M059J (cell line): ENCODE data around the gene SYNCRIP. TPM values are rescaled to one million over a fixed set of nuclear protein-coding genes. Genes with fewer than 3 reads are reported as not detected.
"Not testable (repeated sequence)": the region's sequence is repeated elsewhere in the genome, so short reads cannot be mapped to it uniquely, and the experiment has no call there.

ENCODE experiments used
- DNase-seq: peaks from one replicate; pipeline ENCODE4 v3.0.0-alpha.2; 2012; ENCODE audit warnings: low read depth
- total RNA-seq: library from RNA; depleted of rRNA; stranded (reverse); fragments of >200 nt; shearing (Covaris generic); gene quantifications from 2 replicates; pipeline ENCODE4 v1.2.3, GENCODE V29; 2014

The SYNCRIP gene
- total RNA-seq, 1 experiment from 2014 or later: 107 TPM

DNA sequence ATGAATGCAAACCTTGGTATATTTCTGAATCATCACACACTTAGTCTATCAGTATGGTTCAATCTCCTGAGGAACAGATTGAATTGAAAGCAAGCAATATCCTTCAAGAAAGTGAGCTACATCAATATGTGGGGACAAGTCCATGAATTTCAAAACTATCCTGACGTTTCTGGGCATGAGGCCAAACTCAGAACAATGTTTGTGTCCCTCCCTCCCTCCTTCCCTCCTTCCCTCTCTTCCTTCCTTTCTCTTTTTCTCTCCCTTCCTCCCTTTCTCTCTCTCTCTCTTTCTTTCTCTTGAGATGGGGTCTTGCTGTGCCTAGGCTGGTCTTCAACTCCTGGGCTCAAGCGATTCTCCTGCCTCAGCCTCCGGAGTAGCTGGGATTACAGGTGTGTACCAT is 27.9 kb upstream of the SYNCRIP start:
- peak; percentile 76 for DNase-seq

DNA sequence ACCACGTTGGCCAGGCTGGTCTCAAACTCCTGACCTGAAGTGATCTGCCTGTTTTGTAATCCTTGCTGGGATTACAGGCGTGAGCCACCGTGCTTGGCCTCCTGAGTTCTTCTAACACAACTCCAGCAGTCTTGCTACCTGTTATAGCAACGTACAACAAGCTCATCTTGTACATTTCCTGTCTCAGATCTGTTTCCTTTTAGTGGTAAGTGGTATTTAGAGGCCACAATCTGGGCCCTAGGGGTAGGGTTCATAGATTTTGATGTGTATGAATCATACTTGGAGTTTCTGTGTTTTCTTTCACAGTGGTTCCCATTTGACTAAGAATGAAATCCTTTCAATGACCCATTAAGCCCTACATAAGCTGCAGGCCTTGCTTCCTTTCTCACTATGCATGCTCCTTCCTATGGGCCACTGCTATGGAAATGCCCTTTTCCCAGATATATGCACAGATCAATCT is 27.1 kb upstream of the SYNCRIP start:
- peak; percentile 88 for DNase-seq

DNA sequence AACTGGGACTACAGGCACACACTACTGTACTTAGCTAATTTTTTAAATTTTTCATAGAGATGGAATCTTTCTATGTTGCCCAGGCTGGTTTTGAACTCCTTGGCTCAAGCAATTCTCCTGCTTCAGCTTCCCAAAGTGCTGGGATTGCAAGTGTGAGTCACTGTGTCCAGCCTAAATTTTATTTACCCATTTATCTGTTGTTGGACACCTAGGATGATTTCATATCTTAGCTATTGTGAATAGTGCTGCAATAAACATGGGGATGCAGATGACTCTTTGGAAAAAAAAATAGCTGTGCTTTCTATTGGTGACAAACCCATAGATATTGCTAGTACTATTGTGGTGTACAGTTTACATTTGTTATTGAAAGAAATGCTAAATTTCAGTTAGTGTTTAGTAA is 19.6 kb upstream of the SYNCRIP start:
- peak; percentile 55 for DNase-seq

DNA sequence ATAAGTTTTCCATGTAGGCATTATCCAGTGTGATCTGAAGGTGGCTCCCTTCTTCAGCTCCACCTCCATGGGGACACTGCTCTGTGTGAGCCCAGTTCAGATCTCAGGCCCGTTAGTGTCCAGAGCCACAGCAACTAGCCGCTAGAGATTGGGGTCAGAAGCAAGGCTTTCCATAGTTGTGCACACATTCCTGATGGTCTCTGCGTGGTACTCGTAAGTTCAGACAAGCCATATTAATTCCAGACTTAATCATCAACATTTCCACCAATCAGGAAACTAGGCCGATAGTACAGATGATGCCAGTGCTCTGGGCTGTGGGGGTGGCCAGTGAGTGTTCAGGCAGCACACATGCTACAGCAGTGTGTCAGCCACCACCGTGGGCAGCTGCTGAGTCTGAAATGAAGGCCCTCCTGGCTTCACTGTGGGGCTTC is 17.5 kb upstream of the SYNCRIP start:
- peak; percentile 97 for DNase-seq

DNA sequence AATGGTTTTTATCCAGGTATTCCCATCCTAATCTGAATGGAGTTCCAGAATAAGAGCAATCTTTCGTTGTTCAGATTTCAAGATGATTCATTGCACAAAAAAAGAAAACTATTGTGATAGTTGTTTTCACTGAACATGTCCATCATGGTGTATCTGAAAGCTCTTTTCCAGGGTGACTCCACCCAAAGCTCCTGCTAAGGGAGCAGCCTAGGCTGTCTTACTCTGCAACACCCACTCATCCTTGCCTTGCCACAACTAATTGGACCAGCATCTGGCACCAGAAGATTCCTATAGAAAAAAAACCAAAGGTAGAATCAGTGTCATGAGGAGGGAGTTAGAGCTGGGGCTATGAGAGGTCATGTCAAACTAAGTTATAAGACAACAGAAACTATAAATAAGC is 7.9 kb upstream of the SYNCRIP start:
- DNase-seq: no peak

DNA sequence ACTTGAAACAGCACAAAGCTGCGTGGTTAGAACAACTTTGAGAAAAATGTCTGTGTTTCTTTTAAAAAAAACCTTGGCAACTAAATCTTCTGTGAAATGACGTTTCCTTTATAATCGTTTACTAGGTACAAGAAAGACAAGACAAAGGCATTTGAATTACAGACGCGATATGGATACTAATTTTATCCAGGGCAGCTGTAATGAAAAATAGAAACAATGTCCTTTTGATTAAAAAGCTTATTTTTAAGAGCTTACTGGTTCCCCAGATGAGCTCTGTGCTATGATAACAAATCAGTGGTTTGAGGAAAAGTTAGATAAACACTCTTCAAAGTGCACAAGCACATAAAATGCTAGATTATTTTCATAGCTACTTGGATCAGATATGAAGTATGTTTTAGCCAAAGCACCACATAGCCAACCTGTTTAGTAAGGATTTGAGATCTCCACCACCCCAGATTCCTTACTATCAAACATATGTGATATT is 1.6 kb upstream of the SYNCRIP start:
- DNase-seq: no peak

DNA sequence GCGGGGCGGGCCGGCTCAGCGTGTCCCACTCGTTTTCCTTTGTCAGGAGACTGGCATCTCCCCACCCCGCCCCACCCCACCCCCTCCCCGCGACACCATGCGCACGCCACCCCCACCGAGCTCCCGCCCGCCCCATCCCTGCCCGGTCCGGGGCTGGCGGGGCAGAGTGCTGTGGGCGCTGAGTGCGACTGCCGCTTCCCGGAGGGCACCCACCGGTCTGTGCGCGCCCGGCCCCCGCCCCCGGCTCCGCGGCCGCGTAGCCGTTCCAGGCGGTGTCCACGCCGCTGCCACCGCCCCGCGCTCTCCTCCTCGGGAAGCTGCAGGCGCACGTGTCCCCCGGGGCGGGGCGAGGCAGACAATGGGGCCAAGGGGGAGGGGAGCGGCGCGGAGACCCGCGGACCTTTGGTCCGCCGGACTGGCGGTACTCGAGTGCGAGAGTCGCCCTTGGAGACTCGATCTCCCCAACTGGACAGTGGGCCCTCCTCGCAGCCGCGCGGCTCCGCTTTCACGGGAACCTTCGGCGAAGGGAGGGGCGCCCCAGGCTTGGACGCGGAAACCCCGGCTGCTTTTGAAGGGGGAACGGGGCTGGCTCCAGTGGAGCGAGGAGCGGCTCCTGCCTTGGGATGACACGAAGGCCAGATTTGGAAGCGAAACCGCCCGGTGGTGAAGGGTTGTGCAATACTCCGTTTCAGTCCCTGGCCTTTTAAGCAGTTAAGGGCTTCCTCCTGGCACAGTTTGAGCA is 1.0 kb upstream of the SYNCRIP start:
- DNase-seq: peak; percentile 94

DNA sequence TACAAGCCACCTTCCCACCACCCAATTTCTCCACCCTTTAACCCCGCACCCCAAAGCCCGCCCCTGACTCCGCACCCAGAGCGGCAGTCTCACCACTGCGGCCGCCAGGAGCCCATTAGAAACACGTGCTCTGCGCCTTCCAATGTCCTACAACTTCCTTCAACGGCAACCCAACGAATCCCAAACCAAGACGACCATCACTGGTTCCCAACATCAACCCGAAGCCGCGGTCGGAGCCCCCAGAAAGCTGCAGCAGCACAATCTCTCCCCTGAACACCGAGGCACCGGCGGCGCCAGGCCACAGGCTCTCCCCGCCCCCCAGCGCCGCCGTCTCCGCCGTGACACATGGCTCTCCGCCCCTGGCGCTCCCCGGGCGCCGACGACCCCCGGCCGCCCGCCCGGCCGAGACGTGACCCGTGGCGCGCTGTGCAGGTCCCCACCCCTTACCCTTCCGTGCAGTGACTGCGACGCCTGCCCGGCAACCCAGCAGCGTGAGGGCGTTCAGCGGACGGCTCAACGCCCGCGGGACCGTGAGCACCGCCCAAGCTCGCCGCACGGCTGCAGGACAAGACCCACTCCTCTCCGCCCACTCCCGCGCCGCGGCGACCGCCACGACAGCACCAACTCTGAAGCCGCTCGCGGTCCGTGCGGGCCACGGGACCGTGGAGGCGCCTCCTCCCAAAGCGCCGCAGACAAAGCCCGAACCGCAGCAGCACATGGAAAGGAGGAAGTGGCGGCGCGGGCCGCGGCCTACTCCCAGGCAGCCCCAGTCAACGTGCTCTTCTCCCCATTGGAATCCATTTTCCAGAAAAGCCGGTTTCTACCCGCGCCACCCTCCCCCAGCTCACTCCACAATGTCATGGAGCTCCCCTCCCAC is 551 bp downstream of the SYNCRIP start:
- peak; percentile 67 for DNase-seq

DNA sequence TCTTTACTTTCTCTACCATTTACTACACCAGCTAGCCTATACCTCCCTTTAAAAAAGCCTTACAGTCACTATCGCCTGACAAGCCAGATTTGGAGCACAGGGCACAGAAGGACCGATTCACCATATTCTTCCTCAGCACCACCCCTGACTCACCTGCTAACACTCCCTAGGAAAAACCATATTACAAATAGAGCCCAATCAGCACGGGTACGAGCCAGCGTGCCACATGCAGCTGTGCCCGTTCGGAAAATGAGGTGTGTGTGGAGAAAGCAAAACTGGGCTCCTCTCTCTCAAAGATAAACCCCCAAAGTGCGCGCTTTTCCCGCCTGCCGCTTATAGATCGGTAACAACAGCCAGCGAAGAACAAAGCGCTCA is 1.2 kb downstream of the SYNCRIP start:
- DNase-seq: peak; percentile 44

DNA sequence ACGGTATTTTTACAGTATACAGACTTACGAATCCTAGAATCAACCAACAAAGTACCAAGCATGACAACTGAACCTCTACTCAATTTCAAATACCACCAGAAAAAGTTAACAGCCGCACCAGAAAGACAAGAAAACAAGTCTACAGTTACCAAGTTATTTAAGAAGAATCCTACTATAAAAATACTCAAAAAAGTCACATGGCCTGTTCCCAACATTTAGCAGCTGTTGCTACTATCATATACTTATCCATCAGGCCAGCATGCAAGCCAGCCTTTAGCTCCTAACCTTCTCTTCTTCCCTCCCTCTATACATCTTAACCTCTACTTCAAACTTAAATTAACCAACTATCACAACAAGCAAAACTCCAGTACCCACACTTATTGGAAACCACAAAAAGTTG is 1.9 kb downstream of the SYNCRIP start:
- no peak for DNase-seq

DNA sequence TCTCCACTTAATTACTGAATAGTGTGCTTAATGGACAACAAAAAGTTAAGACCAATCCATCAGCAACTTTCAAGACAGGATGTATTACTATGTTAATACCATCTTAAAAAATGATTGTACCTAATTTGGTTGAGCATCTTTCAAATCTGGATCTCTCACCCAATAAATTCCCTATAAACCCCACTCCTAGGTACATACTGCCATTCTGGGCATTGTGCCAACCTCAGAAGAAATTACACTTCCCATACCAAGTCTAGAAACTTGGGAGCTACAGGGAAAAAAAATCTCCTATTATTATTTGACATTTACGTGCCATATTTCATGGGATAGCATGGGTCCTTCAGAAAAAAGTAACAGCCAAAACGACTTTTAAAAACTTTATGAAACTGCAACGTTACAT is 5.1 kb downstream of the SYNCRIP start:
- DNase-seq: peak; percentile 19

DNA sequence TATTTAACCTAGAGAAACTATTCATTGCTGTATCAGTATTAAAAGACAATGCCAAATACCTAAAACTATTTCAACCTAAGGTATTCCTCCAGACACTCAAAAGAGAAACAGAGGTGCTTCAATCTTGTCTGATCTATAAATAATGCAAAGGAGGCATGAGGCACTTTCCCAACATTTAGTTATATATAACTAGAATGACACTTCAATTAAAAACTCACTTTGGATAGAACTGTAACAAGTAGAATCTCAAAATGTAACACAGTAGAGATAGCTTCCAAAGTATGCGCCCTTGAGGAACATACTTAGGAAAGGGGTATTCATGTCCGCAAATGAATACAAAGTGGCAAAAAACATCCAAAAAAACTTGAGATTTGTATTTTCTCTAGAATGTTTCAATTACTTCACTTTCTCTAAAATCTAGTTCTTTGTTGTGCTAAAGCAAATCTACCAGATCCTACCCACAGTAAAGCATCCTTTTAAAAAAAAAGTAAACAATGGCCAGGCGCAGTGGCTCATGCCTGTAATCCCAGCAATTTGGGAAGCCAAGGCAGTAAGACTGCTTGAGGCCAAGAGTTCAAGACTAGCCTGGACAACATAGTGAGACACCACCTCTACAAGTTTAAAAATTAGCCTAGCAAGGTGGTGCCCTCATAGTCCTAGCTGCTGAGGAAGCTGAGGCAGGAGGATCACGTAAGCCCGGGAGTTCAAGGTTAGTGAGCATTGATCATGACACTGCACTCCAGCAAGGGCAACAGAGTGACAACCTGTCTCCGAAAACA is 10.3 kb downstream of the SYNCRIP start:
- no peak for DNase-seq

DNA sequence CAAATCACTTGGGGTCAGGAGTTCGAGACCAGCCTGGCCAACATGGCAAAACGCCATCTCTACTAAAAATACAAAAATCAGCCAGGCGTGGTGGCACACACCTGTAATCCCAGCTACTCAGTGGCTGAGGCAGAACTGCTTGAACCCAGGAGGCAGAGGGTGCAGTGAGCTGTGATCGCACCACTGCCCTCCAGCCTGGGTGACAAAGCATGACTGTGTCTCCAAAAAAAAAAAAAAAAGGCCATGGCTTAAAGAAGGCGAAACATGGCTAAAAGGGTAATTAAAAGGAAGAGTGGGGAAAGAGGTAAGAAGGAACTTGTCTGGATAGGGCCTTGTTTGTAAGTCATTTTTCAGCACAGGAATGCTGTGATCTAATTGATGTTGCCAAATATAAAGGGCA is 11.6 kb downstream of the SYNCRIP start:
- not testable (repeated sequence) for DNase-seq

DNA sequence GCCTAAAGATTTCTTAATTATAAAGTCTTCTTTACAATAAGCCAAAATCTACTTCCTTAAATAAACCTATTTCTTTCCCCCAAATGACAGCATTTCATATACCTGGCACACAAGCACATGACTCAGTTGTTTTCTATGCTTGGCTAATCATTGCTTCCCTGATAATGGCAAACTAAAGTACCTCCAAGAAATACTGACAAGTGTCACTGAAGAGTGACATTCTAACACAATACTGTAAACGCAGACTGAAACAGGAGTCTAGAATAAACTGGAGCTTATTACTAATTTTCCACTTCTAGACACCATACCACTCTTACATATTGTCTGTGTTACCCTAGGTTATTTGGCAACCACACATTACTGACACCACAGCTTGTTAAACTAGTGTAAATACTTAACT is 14.3 kb downstream of the SYNCRIP start:
- no peak for DNase-seq

DNA sequence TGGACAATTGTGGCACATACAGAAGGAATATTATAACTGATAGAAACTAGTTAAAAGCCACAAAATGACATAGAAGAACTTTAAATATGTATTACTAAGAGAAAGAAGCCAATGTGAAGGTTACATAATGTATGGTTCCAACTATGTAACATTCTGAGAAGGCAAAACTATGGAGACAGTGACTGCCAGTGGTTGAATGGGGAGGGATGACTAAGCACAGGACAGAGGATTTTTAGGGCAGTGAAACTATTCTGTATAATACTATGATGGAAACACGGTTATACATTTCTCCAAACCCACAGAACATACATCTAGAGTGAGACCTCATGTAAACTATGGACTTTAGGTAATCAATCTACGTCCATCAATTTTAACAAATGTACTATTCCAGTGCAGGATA is 22.4 kb downstream of the SYNCRIP start:
- DNase-seq: no peak

DNA sequence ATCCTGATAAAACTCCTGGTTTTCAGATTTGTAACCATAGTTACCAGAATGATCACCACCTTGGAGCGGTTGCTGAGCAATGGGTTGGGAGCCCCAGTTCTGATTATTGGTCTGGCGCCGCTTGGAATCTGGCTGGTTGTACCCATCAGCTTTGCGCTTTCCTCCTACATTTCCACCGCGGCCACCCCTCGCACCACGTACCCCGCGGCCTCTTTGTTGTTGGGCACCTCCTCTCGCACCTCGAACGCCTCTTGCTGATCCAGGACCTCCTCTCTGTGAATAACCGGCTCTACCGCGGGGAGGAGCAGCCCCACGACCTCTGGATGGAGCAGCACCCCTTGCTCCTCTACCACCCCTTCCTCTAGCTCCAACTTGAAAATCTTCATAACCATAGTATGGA is 27.9 kb downstream of the SYNCRIP start:
- DNase-seq: no peak

DNA sequence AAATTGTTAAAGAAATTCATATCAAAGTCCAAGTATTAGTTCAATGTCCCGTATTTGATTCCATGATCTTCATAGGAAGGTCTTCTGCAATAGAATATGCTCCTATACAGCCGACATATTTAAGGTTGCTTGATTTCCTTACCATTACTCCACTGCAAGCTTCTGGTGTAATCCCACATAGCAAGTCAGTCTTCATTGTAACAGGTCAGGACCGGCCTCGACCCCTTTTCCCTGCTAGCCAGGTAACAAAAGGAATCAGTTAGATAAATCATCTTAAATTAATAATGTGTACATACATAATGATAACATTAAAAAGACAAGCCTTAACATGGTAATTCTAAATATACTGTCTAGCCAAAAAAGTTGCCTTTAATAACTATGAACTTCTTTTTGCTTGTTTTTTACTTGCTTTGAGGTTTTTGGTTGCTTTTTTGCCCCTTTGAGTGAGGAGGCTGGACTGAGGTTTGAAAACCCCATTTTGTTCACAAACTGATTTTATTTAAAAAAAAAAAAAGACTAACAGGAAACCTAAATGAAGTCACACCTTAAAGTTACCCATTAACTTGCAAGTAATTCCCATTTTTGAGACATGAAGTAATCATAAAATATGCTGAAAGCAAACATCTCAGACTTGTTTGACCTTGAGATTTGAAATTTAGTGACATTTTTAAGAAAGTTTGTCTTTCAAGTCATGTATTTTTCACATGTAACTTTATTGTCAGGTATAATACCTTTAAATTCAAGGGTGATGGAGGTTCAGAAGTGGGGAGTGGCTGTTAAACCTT is 29.8 kb downstream of the SYNCRIP start:
- no peak for DNase-seq

DNA sequence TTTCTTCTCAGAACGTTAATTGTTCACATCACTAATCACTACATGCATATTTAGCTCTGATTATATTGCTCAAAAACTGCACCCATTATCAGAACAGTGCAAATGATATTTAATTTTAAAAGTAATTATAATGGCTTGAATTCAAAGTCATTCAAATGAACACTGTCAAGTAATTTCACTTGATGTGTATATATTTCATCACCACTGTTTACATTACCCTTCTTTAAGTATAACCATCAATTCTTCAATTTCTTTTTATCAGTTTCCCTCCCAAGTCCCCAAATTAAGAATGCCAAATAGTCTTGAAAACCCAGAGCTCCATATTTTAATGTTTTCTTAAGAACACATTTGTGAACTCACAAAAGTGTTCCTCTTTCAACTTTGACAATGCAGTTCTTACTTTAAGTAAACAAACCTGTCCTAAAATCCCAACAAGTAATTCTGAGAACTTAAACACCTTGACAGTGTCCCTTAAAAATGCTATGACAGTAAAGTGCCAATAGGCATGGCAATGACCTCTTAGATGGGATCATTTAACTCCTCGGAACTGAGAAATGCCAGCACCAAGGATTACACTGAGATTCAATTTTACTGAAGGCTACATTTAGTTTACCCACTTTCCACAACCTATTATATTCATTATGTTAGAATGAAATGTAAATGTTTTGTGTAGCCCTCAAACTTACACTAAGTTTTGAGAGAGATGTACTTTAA is 32.3 kb downstream of the SYNCRIP start:
- no peak for DNase-seq

DNA sequence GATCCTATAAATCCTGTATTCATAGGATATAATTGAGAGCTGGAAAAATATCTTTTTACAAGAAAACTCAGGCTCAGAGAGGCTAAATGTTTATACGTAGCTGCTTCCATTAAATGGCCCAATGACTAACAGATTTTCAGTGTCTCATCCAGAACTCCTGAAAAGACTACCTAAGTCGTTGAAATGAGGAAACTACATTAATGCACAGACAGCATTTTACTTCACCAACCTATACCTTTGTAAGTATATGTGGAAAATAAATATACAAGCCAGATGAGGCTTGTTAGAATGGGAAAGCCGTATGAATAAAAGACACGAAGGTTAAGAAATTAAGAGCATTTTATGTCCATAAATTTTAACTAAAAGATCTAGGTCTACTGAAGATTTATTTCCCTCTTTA is 40.6 kb downstream of the SYNCRIP start:
- DNase-seq: no peak

DNA sequence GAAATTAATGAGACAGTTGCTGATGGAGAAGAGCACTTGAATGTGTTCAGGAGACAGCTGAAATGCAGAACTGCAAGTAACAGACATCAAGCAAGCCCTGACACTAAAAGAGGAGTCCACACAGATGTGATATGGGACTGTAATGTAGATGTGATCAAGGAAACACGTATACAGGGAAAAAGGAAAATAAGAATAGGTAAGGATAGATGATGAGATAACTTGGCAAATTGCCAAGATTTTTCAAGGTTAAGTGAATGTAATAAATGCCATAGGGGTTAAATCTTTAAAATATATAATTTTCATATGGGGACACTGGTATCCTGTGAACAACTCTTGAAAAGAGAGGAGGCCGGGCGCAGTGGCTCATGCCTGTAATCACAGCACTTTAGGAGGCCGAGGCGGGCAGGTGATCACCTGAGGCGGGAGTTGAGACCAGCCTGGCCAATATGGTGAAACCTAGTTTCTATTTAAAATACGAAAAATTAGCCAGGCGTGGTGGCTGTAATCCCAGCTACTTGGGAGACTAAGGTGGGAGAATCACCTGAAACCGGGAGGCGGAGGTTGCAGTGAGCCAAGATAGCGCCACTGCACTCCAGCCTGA is 41.9 kb downstream of the SYNCRIP start:
- DNase-seq: no peak
